Inflammatory macrophage treated with lipopolysaccharide for 1 hour (primary cell): ENCODE measurements around the gene SDHAF4.
"Not testable (repeated sequence)": the region's sequence is repeated elsewhere in the genome, so short reads cannot be mapped to it uniquely, and the experiment has no call there.

Experiments used
- DNase-seq, 2 donors: peaks; one replicate each; pipeline ENCODE4 v3.0.0-alpha.2; 2020 to 2022

SDHAF4 gene

GRCh38 chr6:70593118-70593486 is 26.4 kb downstream of the SDHAF4 start:
- no peak for DNase-seq

GRCh38 chr6:70599187-70599586 is 32.5 kb downstream of the SDHAF4 start:
- DNase-seq: no peak

GRCh38 chr6:70601014-70601413 is 34.3 kb downstream of the SDHAF4 start:
- DNase-seq: no peak

- no peak for DNase-seq
Observed at GRCh38 chr6:70604254-70604653, 37.5 kb downstream of the SDHAF4 start.

- not testable (repeated sequence) for DNase-seq
Observed at GRCh38 chr6:70607371-70607770, 40.6 kb downstream of the SDHAF4 start.

- DNase-seq: not testable (repeated sequence)
Observed at GRCh38 chr6:70609181-70609580, 42.5 kb downstream of the SDHAF4 start.

GRCh38 chr6:70616728-70617260 is 50.1 kb downstream of the SDHAF4 start:
- DNase-seq: no peak

GRCh38 chr6:70620746-70621145 is 54.0 kb downstream of the SDHAF4 start:
- DNase-seq: no peak

GRCh38 chr6:70622461-70622860 is 55.7 kb downstream of the SDHAF4 start:
- DNase-seq: no peak

- DNase-seq: no peak
Observed at GRCh38 chr6:70625436-70625835, 58.7 kb downstream of the SDHAF4 start.

GRCh38 chr6:70627500-70628254 is 60.9 kb downstream of the SDHAF4 start:
- DNase-seq: no peak

- DNase-seq: no peak
Observed at GRCh38 chr6:70629929-70630328, 63.2 kb downstream of the SDHAF4 start.

- DNase-seq: no peak
Observed at GRCh38 chr6:70633870-70634269, 67.1 kb downstream of the SDHAF4 start.

GRCh38 chr6:70636596-70636995 is 69.9 kb downstream of the SDHAF4 start:
- no peak for DNase-seq

- DNase-seq: no peak
Observed at GRCh38 chr6:70638468-70638867, 71.7 kb downstream of the SDHAF4 start.
